HG03066 (cell line): ENCODE data around the gene PPP2R3A.

Experiments used
- ATAC-seq: cut with Tn5 transposase; IDR thresholded peaks from one replicate; pipeline ENCODE4 v1.9.1; 2021; ENCODE audit warnings: low read depth; ENCODE audit not compliant: unreplicated experiment

Gene PPP2R3A

GRCh38 chr3:136018876-136019275 lies 53.3 kb downstream of the PPP2R3A start:
- ATAC-seq = no peak

- ATAC-seq = no peak
Observed at GRCh38 chr3:136021803-136022202, 56.3 kb downstream of the PPP2R3A start.

- no peak for ATAC-seq
Observed at GRCh38 chr3:136022529-136023263, 57.2 kb downstream of the PPP2R3A start.

GRCh38 chr3:136023264-136023978 lies 57.9 kb downstream of the PPP2R3A start:
- ATAC-seq = no peak

- no peak for ATAC-seq
Observed at GRCh38 chr3:136036306-136036705, 70.8 kb downstream of the PPP2R3A start.

- no peak for ATAC-seq
Observed at GRCh38 chr3:136038668-136039067, 73.1 kb downstream of the PPP2R3A start.

GRCh38 chr3:136042608-136043221 lies 77.2 kb downstream of the PPP2R3A start:
- ATAC-seq = no peak

GRCh38 chr3:136044980-136045745 lies 79.6 kb downstream of the PPP2R3A start:
- no peak for ATAC-seq

GRCh38 chr3:136048068-136048467 lies 82.5 kb downstream of the PPP2R3A start:
- no peak for ATAC-seq

GRCh38 chr3:136050250-136050649 lies 84.7 kb downstream of the PPP2R3A start:
- no peak for ATAC-seq

GRCh38 chr3:136055491-136055890 lies 90.0 kb downstream of the PPP2R3A start:
- no peak for ATAC-seq

GRCh38 chr3:136067211-136067610 lies 101.7 kb downstream of the PPP2R3A start:
- no peak for ATAC-seq

- ATAC-seq = no peak
Observed at GRCh38 chr3:136068708-136069107, 103.2 kb downstream of the PPP2R3A start.

- no peak for ATAC-seq
Observed at GRCh38 chr3:136069933-136070332, 104.4 kb downstream of the PPP2R3A start.

GRCh38 chr3:136070334-136070733 lies 104.8 kb downstream of the PPP2R3A start:
- no peak for ATAC-seq

GRCh38 chr3:136070953-136071949 lies 105.7 kb downstream of the PPP2R3A start:
- ATAC-seq = no peak

GRCh38 chr3:136074546-136075170 lies 109.1 kb downstream of the PPP2R3A start:
- ATAC-seq = no peak

- ATAC-seq = no peak
Observed at GRCh38 chr3:136075218-136075808, 109.8 kb downstream of the PPP2R3A start.

GRCh38 chr3:136075811-136076210 lies 110.3 kb downstream of the PPP2R3A start:
- ATAC-seq = no peak
